Measurements from ENCODE around the gene C17orf67.
A peak's percentile ranks its signal among the peaks of the same experiment; 100 is the strongest.

The C17orf67 gene

GRCh38 chr17:56833809-56834379 is at the start of gene C17orf67, which contains the start of gene DGKE:
Gene C17orf67, minus strand, starts transcription at chr17:56833920. Its CDS starts 18,110 bp downstream, at chr17:56815810.
Gene DGKE, plus strand, starts transcription at chr17:56834151. Its CDS starts 645 bp downstream, at chr17:56834796.
- peak within 1 kb of the TSS; percentile 96 for H3K4me3 Mint-ChIP-seq
- ATAC-seq: peak; percentile 86
- DNase-seq: peak; percentile 98 to 99
- no peaks in the 10 kb centered on the region for H3K27me3 Mint-ChIP-seq
- H3K4me1 Mint-ChIP-seq: peaks cover 77% of the 10 kb centered on the region
- H3K27ac Mint-ChIP-seq: peak within 1 kb of the TSS; percentile 93 to 98
- no peaks in the 10 kb centered on the region for H3K9me3 Mint-ChIP-seq

DNA sequence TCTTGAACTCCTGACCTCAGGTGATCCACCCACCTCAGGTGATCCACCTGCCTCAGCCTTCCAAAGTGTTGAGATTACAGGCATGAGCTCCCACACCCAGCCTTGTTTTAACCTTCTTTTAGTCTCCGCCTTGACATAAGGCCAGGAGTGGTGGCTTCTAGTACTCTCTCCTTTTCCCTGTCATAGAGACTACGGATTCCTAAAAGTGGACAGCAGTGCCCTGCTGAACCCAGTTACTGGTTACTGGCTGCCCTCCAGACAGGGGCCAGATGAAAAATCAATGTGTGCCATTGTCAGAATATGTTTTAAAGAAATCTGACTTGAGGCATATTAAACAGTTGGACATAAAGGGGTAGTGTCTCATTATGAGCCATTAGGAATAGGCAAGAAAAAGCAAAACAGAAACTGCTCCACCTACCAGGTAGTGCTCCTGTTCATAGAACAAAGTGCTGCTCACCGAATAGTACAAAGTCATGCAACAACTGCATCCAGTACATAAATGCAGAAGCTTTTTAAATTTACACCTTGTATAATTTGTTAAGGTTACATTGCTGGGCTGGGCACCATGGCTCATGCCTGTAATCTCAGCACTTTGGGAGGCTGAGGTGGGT is 48.1 kb upstream of the C17orf67 start:
- ATAC-seq: no peak
- DNase-seq: no peak
- H3K4me3 Mint-ChIP-seq: no peak overlapping the region
- H3K27ac Mint-ChIP-seq: no peak overlapping the region
- no peaks in the 10 kb centered on the region for H3K27me3 Mint-ChIP-seq
- H3K9me3 Mint-ChIP-seq: no peaks in the 10 kb centered on the region
- H3K4me1 Mint-ChIP-seq: peaks cover 6% of the 10 kb centered on the region

GRCh38 chr17:56880571-56880970 is 46.9 kb upstream of the C17orf67 start:
- H3K27me3 Mint-ChIP-seq: peaks cover 12% of the 10 kb centered on the region
- H3K9me3 Mint-ChIP-seq: no peaks in the 10 kb centered on the region
- ATAC-seq (no peak), DNase-seq (no peak)
- peaks cover 6% of the 10 kb centered on the region for H3K4me1 Mint-ChIP-seq
- H3K27ac Mint-ChIP-seq: no peak overlapping the region
- H3K4me3 Mint-ChIP-seq: no peak overlapping the region

- peaks cover 15% of the 10 kb centered on the region for H3K27me3 Mint-ChIP-seq
- H3K4me1 Mint-ChIP-seq: peaks cover 4% of the 10 kb centered on the region
- DNase-seq: no peak
- no peak overlapping the region for H3K27ac Mint-ChIP-seq
- ATAC-seq: no peak
- H3K4me3 Mint-ChIP-seq: no peak overlapping the region
- no peaks in the 10 kb centered on the region for H3K9me3 Mint-ChIP-seq
Measured at GRCh38 chr17:56880133-56880532, 46.4 kb upstream of the C17orf67 start.

DNA sequence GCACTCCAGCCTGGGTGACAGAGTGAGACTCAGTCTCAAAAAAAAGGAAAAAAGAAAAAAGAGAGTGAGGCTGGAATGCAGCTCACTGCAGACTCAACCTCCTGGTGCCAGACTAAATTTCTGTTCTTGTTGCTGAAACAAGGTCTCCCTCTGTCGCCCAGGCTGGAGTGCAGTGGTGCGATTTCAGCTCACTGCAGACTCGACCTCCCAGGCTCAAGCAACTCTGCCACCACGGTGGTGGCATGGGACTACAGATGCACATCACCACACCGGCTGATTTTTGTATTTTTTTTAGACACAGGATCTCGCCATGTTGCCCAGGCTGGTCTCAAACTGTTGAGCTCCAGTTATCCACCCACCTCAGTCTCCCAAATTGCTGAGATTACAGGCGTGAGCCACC is 45.6 kb upstream of the C17orf67 start:
- Mint-ChIP-seq H3K4me3 (no peak overlapping the region), H3K27ac (peak overlapping the region in 1 of 2 donors; percentile 61), H3K27me3 (peaks cover 20% of the 10 kb centered on the region), H3K9me3 (no peaks in the 10 kb centered on the region), H3K4me1 (no peaks in the 10 kb centered on the region)
- ATAC-seq (no peak), DNase-seq (no peak)

GRCh38 chr17:56876766-56877179 is 43.1 kb upstream of the C17orf67 start:
- Mint-ChIP-seq H3K4me1 (no peaks in the 10 kb centered on the region), H3K9me3 (no peaks in the 10 kb centered on the region), H3K4me3 (no peak overlapping the region), H3K27ac (no peak overlapping the region), H3K27me3 (peaks cover 34% of the 10 kb centered on the region)
- ATAC-seq (no peak), DNase-seq (no peak)

DNA sequence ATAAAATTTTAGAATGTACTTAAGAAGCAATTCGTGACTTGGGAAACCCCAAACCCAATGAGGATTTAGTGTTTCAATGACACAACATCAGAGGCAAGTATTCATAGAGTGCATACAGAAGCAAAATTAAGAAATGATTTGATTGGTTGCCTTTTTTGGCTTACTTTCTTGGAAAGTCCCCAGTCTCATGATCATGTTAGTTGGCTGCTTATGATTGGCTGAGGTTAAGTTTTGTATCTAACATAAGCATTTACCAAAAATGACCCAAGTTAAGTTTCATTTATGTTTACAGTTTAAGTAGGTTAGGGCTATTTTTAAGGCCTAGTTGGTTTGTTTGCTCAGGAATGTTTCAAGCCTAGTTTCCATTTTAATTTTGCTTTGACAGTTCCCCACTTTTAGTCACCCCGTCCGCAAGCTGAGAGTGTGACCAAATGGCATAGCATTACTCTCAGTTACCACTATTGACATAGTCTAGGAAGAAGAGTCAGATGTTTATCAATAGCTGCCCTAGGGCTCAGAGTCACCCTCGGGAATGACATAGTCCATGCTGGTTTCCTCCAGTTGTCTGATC is 36.4 kb upstream of the C17orf67 start:
- DNase-seq (no peak), ATAC-seq (peak; percentile 52)
- Mint-ChIP-seq H3K4me1 (no peaks in the 10 kb centered on the region), H3K9me3 (no peaks in the 10 kb centered on the region), H3K4me3 (no peak overlapping the region), H3K27ac (no peak overlapping the region), H3K27me3 (peaks cover 19% of the 10 kb centered on the region)

DNA sequence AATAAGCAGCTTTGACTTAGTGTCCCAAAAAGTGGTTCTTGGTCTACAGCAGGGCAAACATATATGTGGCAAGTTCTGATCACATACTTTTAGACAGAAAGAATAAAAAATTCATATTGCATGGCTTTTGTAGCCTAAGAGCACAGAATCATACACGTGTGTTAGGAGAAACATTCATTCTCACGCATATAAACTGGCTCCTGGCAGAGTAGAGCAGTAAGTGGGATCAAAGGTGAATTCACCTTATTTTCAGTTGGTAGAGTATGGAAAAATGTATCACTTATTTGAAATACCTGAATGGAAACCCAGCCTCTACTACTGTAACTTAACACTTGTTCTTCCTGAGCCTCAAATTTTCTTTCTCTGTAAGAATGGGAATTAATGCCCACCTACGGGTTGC is 35.0 kb upstream of the C17orf67 start:
- Mint-ChIP-seq H3K27me3 (peaks cover 8% of the 10 kb centered on the region), H3K9me3 (no peaks in the 10 kb centered on the region), H3K27ac (no peak overlapping the region), H3K4me1 (no peaks in the 10 kb centered on the region), H3K4me3 (no peak overlapping the region)
- DNase-seq (no peak), ATAC-seq (no peak)

GRCh38 chr17:56867948-56868376 is 34.2 kb upstream of the C17orf67 start:
- DNase-seq (no peak), ATAC-seq (no peak)
- H3K4me1 Mint-ChIP-seq: no peaks in the 10 kb centered on the region
- H3K27me3 Mint-ChIP-seq: peaks cover under 1% of the 10 kb centered on the region
- H3K27ac Mint-ChIP-seq: peak overlapping the region in 1 of 2 donors; percentile 19
- H3K4me3 Mint-ChIP-seq: no peak overlapping the region
- no peaks in the 10 kb centered on the region for H3K9me3 Mint-ChIP-seq

DNA sequence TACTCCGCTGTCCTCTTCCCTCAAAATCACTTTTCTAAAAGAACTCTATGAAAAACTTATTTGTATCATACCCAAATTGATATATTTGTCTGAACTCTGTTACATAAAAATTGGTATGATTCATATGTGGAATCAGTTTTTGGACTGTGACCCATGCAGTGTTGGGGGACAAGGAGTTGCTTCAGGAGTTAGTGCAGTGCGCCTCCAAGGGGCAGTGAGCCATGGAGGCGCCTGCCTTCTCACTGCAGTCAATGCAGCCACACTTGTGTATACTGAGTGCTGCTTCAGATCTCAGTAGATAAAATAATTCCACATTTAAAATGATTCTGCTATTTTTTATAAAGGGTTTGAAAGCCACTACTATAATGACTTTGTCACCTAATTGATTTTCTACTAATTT is 32.8 kb upstream of the C17orf67 start:
- Mint-ChIP-seq H3K4me1 (no peaks in the 10 kb centered on the region), H3K27ac (peak overlapping the region in 1 of 2 donors; percentile 61), H3K27me3 (no peaks in the 10 kb centered on the region), H3K4me3 (no peak overlapping the region), H3K9me3 (no peaks in the 10 kb centered on the region)
- ATAC-seq (peak; percentile 63), DNase-seq (no peak)

DNA sequence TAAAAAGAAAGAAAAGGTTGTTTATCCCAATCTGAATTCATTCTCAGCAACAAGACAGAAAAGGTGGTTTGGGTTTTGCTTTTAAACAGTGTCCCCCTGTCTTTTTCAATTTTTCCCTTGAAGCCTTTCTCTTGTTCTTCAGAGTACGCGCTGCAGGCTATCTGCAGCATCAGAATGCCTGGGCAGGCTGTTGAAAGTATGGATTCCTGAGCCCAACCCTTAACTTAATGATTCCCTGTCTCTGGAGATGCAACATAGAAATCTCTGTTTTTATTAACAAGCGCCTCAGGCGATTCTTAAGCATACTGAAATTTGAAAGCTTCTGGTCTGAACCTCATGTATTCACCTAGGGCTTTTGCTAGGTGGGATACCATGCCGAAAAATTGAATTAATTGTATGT is 32.4 kb upstream of the C17orf67 start:
- DNase-seq: no peak
- no peak overlapping the region for H3K27ac Mint-ChIP-seq
- H3K9me3 Mint-ChIP-seq: no peaks in the 10 kb centered on the region
- no peak overlapping the region for H3K4me3 Mint-ChIP-seq
- H3K4me1 Mint-ChIP-seq: no peaks in the 10 kb centered on the region
- H3K27me3 Mint-ChIP-seq: no peaks in the 10 kb centered on the region
- no peak for ATAC-seq

GRCh38 chr17:56863974-56864373 is 30.3 kb upstream of the C17orf67 start:
- no peak for DNase-seq
- H3K4me3 Mint-ChIP-seq: no peak overlapping the region
- no peaks in the 10 kb centered on the region for H3K4me1 Mint-ChIP-seq
- no peaks in the 10 kb centered on the region for H3K9me3 Mint-ChIP-seq
- H3K27ac Mint-ChIP-seq: no peak overlapping the region
- no peaks in the 10 kb centered on the region for H3K27me3 Mint-ChIP-seq
- ATAC-seq: no peak

DNA sequence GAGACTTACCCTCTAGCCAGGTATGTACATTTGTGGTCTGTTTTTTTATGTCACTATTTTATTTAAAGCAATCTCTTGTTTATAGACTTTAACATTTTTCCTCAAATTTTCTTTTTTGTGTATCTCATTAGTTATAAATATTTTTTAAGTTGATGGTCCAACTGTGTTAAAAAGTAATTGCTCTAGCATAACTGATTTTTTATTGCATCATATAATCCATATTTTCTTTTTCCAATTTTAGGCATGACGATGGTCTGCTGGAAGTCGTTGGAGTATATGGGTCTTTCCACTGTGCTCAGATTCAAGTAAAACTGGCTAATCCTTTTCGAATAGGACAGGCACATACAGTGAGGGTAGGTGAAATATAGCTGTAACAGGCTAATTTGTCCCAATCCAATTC is 28.2 kb upstream of the C17orf67 start:
- DNase-seq (no peak), ATAC-seq (no peak)
- Mint-ChIP-seq H3K27me3 (no peaks in the 10 kb centered on the region), H3K4me3 (no peak overlapping the region), H3K9me3 (no peaks in the 10 kb centered on the region), H3K4me1 (no peaks in the 10 kb centered on the region), H3K27ac (no peak overlapping the region)

GRCh38 chr17:56851008-56851407 is 17.3 kb upstream of the C17orf67 start:
- H3K27ac Mint-ChIP-seq: no peak overlapping the region
- peaks cover 13% of the 10 kb centered on the region for H3K4me1 Mint-ChIP-seq
- H3K9me3 Mint-ChIP-seq: no peaks in the 10 kb centered on the region
- ATAC-seq (no peak), DNase-seq (no peak)
- H3K4me3 Mint-ChIP-seq: no peak overlapping the region
- H3K27me3 Mint-ChIP-seq: no peaks in the 10 kb centered on the region

DNA sequence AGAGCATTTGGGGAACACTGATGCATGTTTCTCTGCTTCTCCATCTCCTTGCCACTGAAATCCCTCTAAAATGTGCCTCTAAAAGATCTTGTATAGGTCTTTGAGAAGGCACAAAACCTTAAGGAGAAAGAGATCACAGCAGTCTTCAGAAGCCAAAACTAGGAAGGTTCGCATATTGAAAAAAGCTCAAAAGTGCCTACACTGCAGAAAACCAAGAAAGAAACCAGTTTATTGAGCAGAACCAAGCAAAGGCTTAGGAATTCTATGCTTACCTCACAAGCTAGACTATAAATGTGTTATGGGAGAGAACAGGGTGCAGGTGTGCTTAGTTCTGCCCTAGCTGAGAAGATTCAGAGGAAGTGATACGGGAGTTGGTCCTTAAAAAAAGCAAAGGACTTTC is 16.9 kb upstream of the C17orf67 start:
- no peak for DNase-seq

DNA sequence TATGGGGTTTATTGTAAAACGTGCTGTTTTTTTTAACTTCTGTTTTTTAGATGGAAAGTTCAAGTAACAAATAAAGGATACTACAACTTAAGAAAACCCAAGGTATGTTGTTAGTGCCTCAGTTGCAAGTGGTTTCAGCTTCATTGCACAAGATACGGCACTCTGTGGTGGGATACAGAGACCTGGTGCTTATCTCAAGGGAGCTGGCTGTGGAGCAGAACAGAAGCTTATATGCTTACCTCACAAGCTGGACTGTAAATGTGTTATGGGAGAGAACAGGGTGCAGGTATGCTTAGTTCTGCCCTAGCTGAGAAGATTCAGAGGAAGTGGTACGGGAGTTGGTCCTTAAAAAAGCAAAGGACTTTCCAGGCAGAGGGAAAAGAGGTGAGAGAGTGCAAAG is 15.4 kb upstream of the C17orf67 start:
- DNase-seq (no peak), ATAC-seq (no peak)
- Mint-ChIP-seq H3K4me3 (no peak overlapping the region), H3K27me3 (no peaks in the 10 kb centered on the region), H3K4me1 (peaks cover 13% of the 10 kb centered on the region), H3K9me3 (no peaks in the 10 kb centered on the region), H3K27ac (no peak overlapping the region)

More for the DNA sequence above, 16.9 kb upstream of the C17orf67 start:
- Mint-ChIP-seq H3K27me3 (no peaks in the 10 kb centered on the region), H3K4me1 (peaks cover 13% of the 10 kb centered on the region), H3K4me3 (no peak overlapping the region), H3K27ac (no peak overlapping the region), H3K9me3 (no peaks in the 10 kb centered on the region)
- ATAC-seq: no peak
